ENCODE results near the gene ALG1L2. TPM values are rescaled to one million over a fixed set of nuclear protein-coding genes. Genes with fewer than 3 reads are reported as not detected.

Gene ALG1L2, protein sequence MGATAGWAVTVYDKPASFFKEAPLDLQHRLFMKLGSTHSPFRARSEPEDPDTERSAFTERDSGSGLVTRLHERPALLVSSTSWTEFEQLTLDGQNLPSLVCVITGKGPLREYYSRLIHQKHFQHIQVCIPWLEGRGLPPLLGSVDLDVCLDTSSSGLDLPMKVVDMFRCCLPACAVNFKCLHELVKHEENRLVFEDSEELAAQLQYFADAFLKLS
- total RNA-seq, result not detected in 2 replicates

DNA sequence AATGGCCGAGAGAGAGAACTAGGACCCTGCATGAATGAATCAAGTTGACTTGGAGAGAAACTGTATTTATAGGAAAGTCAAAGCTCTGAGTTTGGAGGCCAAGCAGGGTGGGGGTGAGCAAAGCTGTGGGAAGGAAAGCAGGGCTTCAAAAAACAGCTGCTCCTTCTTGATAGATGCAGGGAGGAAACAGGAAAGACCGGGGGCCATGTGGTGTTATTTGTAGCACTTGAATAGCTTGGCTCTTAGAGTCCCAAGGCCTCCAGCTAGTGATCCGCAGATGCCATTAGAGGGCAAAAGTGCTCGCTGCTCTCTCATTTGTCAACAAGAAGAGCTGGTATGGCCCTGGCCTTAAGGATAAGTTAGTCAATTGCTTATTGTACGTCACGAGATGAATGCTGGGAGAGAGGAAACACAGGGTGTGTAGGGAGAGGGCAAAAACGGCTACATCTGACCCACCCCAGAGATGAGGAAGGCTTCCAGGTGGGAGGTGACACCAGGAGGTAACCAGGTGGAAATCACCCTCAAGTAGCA lies at the start of gene ALG1L2:
Gene ALG1L2, plus strand, starts transcription at position 481 of the 531 bp plus-strand sequence. CDS start 186 bp downstream, outside the sequence.

Other genes starting within 250 kb of the ALG1L2 start
- gene TMCC1, start 188.1 kb upstream of the ALG1L2 start, total RNA-seq, result 6.5 and 9.1 TPM in 2 replicates
- gene TRH, start 107.1 kb upstream of the ALG1L2 start, total RNA-seq, result 0.85 TPM in 1 of 2 replicates, not detected in the other